Mesenchymal stem cell (in vitro differentiated cells and primary cell): Measurements from ENCODE around the gene MRPL55.
A peak's percentile ranks its signal among the peaks of the same experiment; 100 is the strongest.

Experiments used
- DNase-seq: peaks from one replicate; pipeline ENCODE4 v3.0.0-alpha.2; 2013
- H2AFZ ChIP-seq: one replicate; pipeline ENCODE4 v1.6.1; 2013; ENCODE audit warnings: low read depth, mild to moderate bottlenecking, control low read depth, inconsistent platforms, low read length, moderate library complexity
- H2AK5ac ChIP-seq: 2 replicates; pipeline ENCODE4 v1.6.1; 2013; ENCODE audit warnings: low read length, moderate library complexity, mild to moderate bottlenecking, inconsistent platforms; ENCODE audit not compliant: severe bottlenecking
- H2BK120ac ChIP-seq: one replicate; pipeline ENCODE4 v1.6.1; 2013; ENCODE audit warnings: low read depth, mild to moderate bottlenecking, inconsistent platforms, low read length, moderate library complexity
- H2BK12ac ChIP-seq, 2 experiments: one replicate each; pipeline ENCODE4 v1.6.1; 2013; ENCODE audit warnings: inconsistent platforms in 2 of 2, low read length in 2 of 2, mild to moderate bottlenecking in 2 of 2, moderate library complexity in 2 of 2, control low read depth in 1 of 2
- H2BK15ac ChIP-seq: one replicate; pipeline ENCODE4 v1.6.1; 2013; ENCODE audit warnings: mild to moderate bottlenecking, low read depth, inconsistent platforms; ENCODE audit not compliant: poor library complexity, severe bottlenecking
- H2BK5ac ChIP-seq: 2 replicates; pipeline ENCODE4 v1.6.1; 2013; ENCODE audit warnings: low read depth, mild to moderate bottlenecking, low read length, control low read depth, inconsistent platforms; ENCODE audit not compliant: poor library complexity, severe bottlenecking
- H3K14ac ChIP-seq, 2 experiments: one replicate each; pipeline ENCODE4 v1.6.1; 2013; ENCODE audit warnings: inconsistent platforms in 2 of 2, low read length in 2 of 2, control low read depth in 1 of 2, mild to moderate bottlenecking in 1 of 2, moderate library complexity in 1 of 2
- H3K18ac ChIP-seq, 2 experiments: one replicate each; pipeline ENCODE4 v1.6.1; 2013; ENCODE audit warnings: inconsistent platforms in 2 of 2, low read length in 2 of 2, control low read depth in 1 of 2, low read depth in 1 of 2, mild to moderate bottlenecking in 1 of 2
- H3K23ac ChIP-seq, 2 experiments: one replicate each; pipeline ENCODE4 v1.6.1; 2013; ENCODE audit warnings: inconsistent platforms in 2 of 2, low read length in 2 of 2, mild to moderate bottlenecking in 2 of 2, moderate library complexity in 2 of 2, control low read depth in 1 of 2
- H3K27ac ChIP-seq: 2 replicates; pipeline ENCODE4 v1.5.1; 2013; ENCODE audit warnings: mild to moderate bottlenecking, moderate library complexity, low read length, control low read depth, inconsistent platforms; ENCODE audit not compliant: poor library complexity, severe bottlenecking
- H3K27me3 ChIP-seq, 2 experiments: 2 replicates each; pipeline versions ENCODE4 v1.6.1 to v1.7.0; 2013; ENCODE audit warnings: low read length in 2 of 2, mild to moderate bottlenecking in 2 of 2, moderate library complexity in 2 of 2, control low read depth in 1 of 2, inconsistent platforms in 1 of 2; ENCODE audit not compliant: control insufficient read depth in 1 of 2, insufficient read depth in 1 of 2
- H3K36me3 ChIP-seq, 2 experiments: 2 replicates each; pipeline versions ENCODE4 v1.6.1 to v1.7.0; 2013; ENCODE audit warnings: low read length in 2 of 2, control low read depth in 1 of 2, inconsistent platforms in 1 of 2, low read depth in 1 of 2, mild to moderate bottlenecking in 1 of 2; ENCODE audit not compliant: insufficient read depth in 2 of 2, control insufficient read depth in 1 of 2
- H3K4ac ChIP-seq, 2 experiments: one replicate each; pipeline ENCODE4 v1.6.1; 2013; ENCODE audit warnings: inconsistent platforms in 2 of 2, low read length in 2 of 2, mild to moderate bottlenecking in 2 of 2, moderate library complexity in 2 of 2, control low read depth in 1 of 2, low read depth in 1 of 2
- H3K4me1 ChIP-seq: 2 replicates; pipeline ENCODE4 v1.6.1; 2013; ENCODE audit warnings: low read depth, low read length, control low read depth; ENCODE audit not compliant: control insufficient read depth, insufficient read depth
- H3K4me2 ChIP-seq: 2 replicates; pipeline ENCODE4 v1.6.1; 2013; ENCODE audit warnings: low read length, mild to moderate bottlenecking, inconsistent platforms; ENCODE audit not compliant: poor library complexity, severe bottlenecking
- H3K4me3 ChIP-seq, 2 experiments: 2 replicates each; pipeline versions ENCODE4 v1.5.1 to v1.7.0; 2013; ENCODE audit warnings: low read length in 2 of 2, mild to moderate bottlenecking in 2 of 2, control low read depth in 1 of 2, low read depth in 1 of 2; ENCODE audit not compliant: insufficient read depth in 1 of 2
- H3K79me1 ChIP-seq: replicated peaks from 2 replicates; pipeline ENCODE4 v1.6.1; 2013; ENCODE audit warnings: mild to moderate bottlenecking, control low read depth, low read length, inconsistent platforms; ENCODE audit not compliant: poor library complexity, severe bottlenecking
- H3K9ac ChIP-seq: 2 replicates; pipeline ENCODE4 v1.7.0; 2013; ENCODE audit warnings: mild to moderate bottlenecking, low read length, moderate library complexity
- H3K9me3 ChIP-seq: 2 replicates; pipeline ENCODE4 v1.7.0; 2013; ENCODE audit warnings: mild to moderate bottlenecking, low read length; ENCODE audit not compliant: control insufficient read depth
- H4K8ac ChIP-seq: one replicate; pipeline ENCODE4 v1.6.1; 2013; ENCODE audit warnings: inconsistent platforms, mild to moderate bottlenecking, low read length, moderate library complexity
- H4K91ac ChIP-seq: one replicate; pipeline ENCODE4 v1.6.1; 2013; ENCODE audit warnings: mild to moderate bottlenecking, low read length, inconsistent platforms
- WGBS: methylation state at CpG from one replicate; pipeline ENCODE4 v1.1.7; 2013; ENCODE audit warnings: mixed read lengths; 5-methylcytosine and 5-hydroxymethylcytosine counted together

The MRPL55 gene

DNA sequence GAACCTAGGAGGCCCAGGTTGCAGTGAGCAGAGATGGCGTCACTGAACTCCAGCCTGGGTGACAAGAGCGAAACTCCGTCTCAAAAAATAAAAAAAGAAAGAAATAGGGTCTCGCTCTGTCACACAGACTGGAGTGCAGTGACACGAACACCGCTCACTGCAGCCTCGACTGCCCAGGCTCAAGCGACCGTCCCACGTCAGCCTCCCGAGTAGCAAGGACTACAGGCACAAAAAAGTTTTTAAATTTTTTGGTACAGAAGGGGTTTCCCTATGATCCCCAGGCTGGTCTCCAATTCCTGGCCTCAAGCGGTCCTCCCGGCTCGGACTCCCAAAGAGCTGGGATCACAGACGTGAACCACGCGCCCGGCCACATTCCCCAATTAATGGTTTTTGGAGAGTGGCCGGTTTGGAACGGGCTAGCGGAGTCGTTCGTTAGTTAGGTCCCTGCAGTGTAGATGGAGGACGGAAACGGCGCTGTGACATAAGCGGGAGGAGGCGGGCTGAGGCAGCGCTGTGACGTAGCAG is 30.4 kb upstream of the MRPL55 start:
- Histone ChIP-seq H3K27ac (peak overlapping the region; percentile 43), H3K27me3 (peaks cover 18 to 27% of the 10 kb centered on the region in 2 experiments), H3K79me1 (no peaks in the 10 kb centered on the region), H3K18ac (peak overlapping the region; percentile 54 to 78), H3K4ac (peak overlapping the region in 1 of 2 experiments; percentile 41), H2BK120ac (peak overlapping the region; percentile 44), H3K23ac (no peak overlapping the region), H3K36me3 (peaks cover 0 to 27% of the 10 kb centered on the region in 2 experiments), H2AK5ac (no peak overlapping the region), H2AFZ (peak overlapping the region; percentile 65), H3K4me3 (peak overlapping the region; percentile 98 to 99), H3K9ac (peak overlapping the region; percentile 98), H3K4me1 (peaks cover 33% of the 10 kb centered on the region), H4K91ac (no peak overlapping the region), H4K8ac (peak overlapping the region; percentile 94), H3K14ac (no peak overlapping the region), H3K9me3 (no peaks in the 10 kb centered on the region), H3K4me2 (peak overlapping the region; percentile 72), H2BK12ac (no peak overlapping the region), H2BK5ac (no peak overlapping the region), H2BK15ac (no peak overlapping the region)
- no peak for DNase-seq
- WGBS: 31% methylated on average over 30 of the region's 30 CpGs

DNA sequence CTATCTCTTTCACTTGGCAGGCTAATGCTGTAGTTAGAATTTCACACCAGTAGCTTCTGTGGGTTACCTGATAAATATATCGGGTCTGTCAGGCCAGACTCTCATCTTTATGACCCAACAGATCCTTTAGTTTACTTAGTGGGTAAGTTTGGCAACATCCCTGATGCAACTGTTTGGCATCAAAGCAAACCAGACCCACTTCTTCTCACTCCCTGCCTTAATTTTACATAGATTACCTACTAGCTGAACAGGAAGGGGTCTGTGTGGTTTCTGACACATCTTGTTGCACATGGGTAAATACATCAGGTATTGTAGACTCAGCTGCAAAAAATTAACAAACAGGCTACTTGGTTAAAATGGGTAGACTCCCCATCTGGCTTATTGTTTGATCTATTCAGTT is 27.8 kb upstream of the MRPL55 start:
- H2BK5ac ChIP-seq: no peak overlapping the region
- H2AK5ac ChIP-seq: no peak overlapping the region
- no peak overlapping the region for H3K27ac ChIP-seq
- WGBS: 60% methylated on average over 1 of the region's 1 CpG
- H3K23ac ChIP-seq: no peak overlapping the region
- peaks cover 0 to 6% of the 10 kb centered on the region in 2 experiments for H3K36me3 ChIP-seq
- no peak for DNase-seq
- no peak overlapping the region for H2BK120ac ChIP-seq
- H2BK15ac ChIP-seq: no peak overlapping the region
- H3K4me1 ChIP-seq: peaks cover 10% of the 10 kb centered on the region
- H2BK12ac ChIP-seq: no peak overlapping the region
- no peak overlapping the region for H4K91ac ChIP-seq
- no peak overlapping the region for H3K18ac ChIP-seq
- peaks cover 24 to 34% of the 10 kb centered on the region in 2 experiments for H3K27me3 ChIP-seq
- no peak overlapping the region for H3K9ac ChIP-seq
- no peak overlapping the region for H4K8ac ChIP-seq
- no peaks in the 10 kb centered on the region for H3K79me1 ChIP-seq
- H3K14ac ChIP-seq: no peak overlapping the region
- H3K4me2 ChIP-seq: no peak overlapping the region
- H3K4me3 ChIP-seq: no peak overlapping the region
- no peaks in the 10 kb centered on the region for H3K9me3 ChIP-seq
- no peak overlapping the region for H2AFZ ChIP-seq
- no peak overlapping the region for H3K4ac ChIP-seq

DNA sequence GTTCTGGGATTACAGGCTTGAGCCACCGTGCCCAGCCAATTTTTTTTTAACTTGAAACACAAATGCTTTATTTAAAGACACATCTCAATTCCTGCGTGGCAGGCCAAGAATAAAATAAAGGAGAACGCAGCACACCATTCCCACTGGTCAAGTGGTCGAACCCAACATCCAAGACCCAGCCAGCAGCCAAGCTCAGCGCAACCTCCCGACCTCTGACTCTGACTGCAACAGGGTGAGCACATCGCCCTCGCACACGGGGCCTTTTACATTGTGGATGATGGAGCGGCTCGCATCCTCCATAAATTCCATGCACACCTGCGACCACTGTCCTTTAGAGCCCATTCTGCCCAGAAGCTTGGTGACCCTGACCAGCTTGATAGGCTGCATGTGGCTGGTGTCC is 25.5 kb upstream of the MRPL55 start:
- Histone ChIP-seq H3K23ac (no peak overlapping the region), H2AFZ (no peak overlapping the region), H3K14ac (peak overlapping the region in 1 of 2 experiments; percentile 15), H3K36me3 (no peaks in the 10 kb centered on the region), H3K79me1 (no peaks in the 10 kb centered on the region), H3K9ac (no peak overlapping the region), H3K27me3 (peaks cover 24 to 40% of the 10 kb centered on the region in 2 experiments), H4K91ac (no peak overlapping the region), H2BK5ac (no peak overlapping the region), H4K8ac (no peak overlapping the region), H3K4me2 (no peak overlapping the region), H2BK15ac (no peak overlapping the region), H3K4me3 (peak overlapping the region in 1 of 2 experiments; percentile 2), H3K27ac (no peak overlapping the region), H3K4me1 (peaks cover 2% of the 10 kb centered on the region), H2BK120ac (no peak overlapping the region), H3K4ac (no peak overlapping the region), H2BK12ac (no peak overlapping the region), H3K9me3 (no peaks in the 10 kb centered on the region), H3K18ac (no peak overlapping the region), H2AK5ac (no peak overlapping the region)
- DNase-seq: no peak
- WGBS: 88% methylated on average over 12 of the region's 12 CpGs

DNA sequence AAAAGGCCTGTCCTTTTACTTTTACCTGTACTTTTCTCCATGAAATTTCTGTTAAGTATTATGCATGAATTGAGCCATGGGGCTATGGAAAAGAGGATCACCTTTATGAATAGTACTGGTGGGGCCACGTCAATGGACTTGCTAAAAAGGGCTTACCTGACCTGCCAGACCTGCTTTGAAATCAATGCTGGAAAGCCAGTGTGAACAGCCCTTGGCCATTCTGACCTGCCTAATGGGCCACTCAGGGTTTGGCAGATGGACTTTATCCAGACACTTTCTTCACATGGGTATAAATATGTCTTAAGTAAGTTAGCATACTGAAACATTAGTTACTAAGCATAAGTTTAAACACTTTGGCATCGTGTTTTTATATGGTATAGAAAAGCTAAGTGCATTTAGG is 22.7 kb upstream of the MRPL55 start:
- no peak overlapping the region for H3K4me3 ChIP-seq
- H3K23ac ChIP-seq: no peak overlapping the region
- H3K9ac ChIP-seq: no peak overlapping the region
- H3K79me1 ChIP-seq: no peaks in the 10 kb centered on the region
- H3K4me1 ChIP-seq: no peaks in the 10 kb centered on the region
- no peaks in the 10 kb centered on the region for H3K9me3 ChIP-seq
- 71% methylated on average over 2 of the region's 2 CpGs for WGBS
- no peak overlapping the region for H2BK15ac ChIP-seq
- no peak overlapping the region for H4K91ac ChIP-seq
- no peak overlapping the region for H2AK5ac ChIP-seq
- no peak overlapping the region for H2BK12ac ChIP-seq
- no peak overlapping the region for H3K14ac ChIP-seq
- H3K27me3 ChIP-seq: peaks cover 29 to 39% of the 10 kb centered on the region in 2 experiments
- H3K4me2 ChIP-seq: no peak overlapping the region
- H2BK120ac ChIP-seq: no peak overlapping the region
- no peak for DNase-seq
- no peak overlapping the region for H3K18ac ChIP-seq
- H3K4ac ChIP-seq: no peak overlapping the region
- H2BK5ac ChIP-seq: no peak overlapping the region
- H3K27ac ChIP-seq: no peak overlapping the region
- H3K36me3 ChIP-seq: no peaks in the 10 kb centered on the region
- H4K8ac ChIP-seq: no peak overlapping the region
- H2AFZ ChIP-seq: no peak overlapping the region
